Measurements from ENCODE around the gene GAS7.

Gene GAS7

DNA sequence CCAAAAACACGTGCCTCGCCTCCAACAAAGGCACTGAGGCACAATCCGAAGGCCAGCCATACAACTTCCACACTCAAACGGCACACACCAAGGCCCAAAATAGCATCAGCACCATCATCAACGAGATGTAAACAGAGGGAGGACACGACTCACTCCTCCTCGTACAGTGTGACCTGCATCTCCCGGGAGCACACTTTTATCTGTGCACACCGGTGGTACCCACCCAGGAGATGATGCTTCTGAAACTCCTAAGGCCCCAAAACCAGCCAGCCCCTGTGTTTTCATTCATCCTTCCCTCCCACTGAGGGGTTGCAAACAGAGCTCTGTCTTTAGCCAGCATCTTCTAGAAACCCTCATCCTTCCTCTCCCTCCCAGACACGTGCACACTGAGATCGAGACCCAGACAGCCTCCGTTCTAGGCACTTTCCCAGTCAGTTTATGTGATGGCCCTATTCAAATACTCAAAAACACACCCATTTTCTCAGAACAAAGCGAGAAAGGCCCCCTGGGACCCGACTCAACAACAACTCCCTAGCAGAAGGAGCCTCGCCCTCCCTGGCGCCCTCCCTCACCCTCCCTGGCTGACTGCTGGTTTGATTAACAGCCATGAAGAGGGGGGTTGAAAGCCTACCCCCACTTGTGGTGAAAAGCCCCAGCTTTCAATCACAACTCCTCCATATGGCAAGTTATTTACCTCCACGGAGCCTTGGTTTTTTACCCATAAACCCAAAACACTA lies 76.3 kb downstream of the GAS7 start:
- no peak overlapping the region for H3K4me3 ChIP-seq (ENCODE audit: low read depth, low read length)
- TF ChIP-seq, protein P1, sequence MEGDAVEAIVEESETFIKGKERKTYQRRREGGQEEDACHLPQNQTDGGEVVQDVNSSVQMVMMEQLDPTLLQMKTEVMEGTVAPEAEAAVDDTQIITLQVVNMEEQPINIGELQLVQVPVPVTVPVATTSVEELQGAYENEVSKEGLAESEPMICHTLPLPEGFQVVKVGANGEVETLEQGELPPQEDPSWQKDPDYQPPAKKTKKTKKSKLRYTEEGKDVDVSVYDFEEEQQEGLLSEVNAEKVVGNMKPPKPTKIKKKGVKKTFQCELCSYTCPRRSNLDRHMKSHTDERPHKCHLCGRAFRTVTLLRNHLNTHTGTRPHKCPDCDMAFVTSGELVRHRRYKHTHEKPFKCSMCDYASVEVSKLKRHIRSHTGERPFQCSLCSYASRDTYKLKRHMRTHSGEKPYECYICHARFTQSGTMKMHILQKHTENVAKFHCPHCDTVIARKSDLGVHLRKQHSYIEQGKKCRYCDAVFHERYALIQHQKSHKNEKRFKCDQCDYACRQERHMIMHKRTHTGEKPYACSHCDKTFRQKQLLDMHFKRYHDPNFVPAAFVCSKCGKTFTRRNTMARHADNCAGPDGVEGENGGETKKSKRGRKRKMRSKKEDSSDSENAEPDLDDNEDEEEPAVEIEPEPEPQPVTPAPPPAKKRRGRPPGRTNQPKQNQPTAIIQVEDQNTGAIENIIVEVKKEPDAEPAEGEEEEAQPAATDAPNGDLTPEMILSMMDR (IDR thresholded peaks at IDR 0.05; ENCODE audit: low read depth, low read length, missing control alignments) = no peak
- DNase-seq (ENCODE audit: low read depth) = no peak

DNA sequence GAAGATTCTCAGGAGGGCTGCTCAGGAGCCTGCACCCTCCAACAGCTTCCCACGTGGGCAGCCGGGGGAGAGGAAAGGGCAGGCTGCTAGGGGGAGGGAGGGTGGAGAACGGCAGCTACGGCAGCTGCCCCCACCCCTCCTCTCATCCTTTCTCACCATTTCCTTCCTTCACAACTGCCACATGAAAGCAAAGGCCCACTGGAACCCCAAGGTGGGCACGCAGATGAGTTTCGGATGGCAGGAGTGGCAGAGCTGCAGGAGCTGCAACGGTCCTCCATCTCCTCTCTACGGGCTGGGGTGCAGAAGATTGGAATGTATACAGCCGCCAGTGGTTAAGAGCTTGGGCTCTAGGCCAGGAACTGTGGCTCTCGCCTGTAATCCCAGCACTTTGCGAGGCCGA lies 77.7 kb downstream of the GAS7 start:
- no peak for DNase-seq (ENCODE audit: low read depth)
- TF ChIP-seq, protein P1 (IDR thresholded peaks at IDR 0.05; ENCODE audit: low read depth, low read length, missing control alignments) = no peak
- H3K4me3 ChIP-seq (ENCODE audit: low read depth, low read length) = no peak overlapping the region

DNA sequence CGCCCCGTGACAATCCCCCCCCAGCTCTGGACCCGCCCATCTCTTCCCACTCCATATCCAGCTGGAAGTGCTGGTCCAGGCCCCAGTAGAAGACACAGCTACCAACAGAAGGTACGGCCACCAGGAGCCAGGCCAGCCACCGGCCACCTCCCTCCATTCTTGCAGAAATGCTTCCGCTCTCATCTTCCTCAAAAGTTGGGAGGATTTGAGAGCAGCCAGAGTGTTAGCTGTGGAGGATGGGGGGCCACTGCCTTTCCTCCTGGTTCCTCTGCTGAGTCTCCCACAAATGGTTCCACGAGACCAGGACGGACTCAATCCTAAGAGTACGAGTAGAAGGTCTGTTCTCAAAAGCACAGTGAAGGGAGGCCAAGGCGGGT lies 78.3 kb downstream of the GAS7 start:
- TF ChIP-seq, protein P1 (IDR thresholded peaks at IDR 0.05; ENCODE audit: low read depth, low read length, missing control alignments) = no peak
- H3K4me3 ChIP-seq (ENCODE audit: low read depth, low read length) = no peak overlapping the region
- no peak for DNase-seq (ENCODE audit: low read depth)

DNA sequence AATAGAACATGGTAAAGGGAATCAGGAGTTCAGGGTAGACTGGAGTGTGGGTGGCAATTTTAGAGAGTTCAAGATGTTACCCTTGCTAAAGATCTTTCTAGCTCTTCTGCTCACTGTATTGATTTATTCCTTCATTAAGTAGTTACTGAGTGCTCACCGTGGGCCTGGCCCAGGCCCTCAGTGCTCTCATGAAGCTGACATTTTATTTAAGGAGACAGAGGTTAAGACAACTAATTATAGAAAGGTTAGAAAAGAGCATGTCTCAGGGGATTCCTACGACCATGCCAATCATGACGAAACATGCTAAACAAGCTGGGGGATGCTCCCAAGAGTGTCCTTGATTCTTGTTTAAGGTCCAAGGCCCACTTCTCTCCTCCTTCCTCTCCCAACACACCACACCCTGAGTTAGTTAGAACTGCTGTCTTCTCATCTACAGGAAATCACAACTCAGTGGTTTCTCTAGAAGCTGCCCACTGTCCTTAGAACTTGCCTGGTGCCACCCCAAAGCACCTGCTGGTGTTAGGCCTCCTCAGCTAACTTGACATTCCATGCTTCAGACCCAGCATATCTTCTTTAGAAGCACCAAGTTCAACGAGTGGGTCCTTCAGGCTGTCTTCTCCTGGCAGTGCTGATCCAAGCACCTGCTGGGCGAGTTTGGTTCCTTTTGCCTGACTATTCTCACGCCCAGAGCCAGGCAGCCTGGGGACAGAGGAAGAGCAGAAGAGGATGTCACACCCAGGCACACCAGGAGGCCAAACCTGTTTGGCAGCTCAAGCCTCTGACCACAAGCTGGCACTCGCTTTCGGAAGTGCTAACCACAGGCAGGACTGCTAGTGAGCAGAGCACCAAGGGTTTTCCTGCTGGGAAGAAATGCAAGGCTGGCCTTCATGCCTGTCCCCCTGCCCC lies 79.0 kb downstream of the GAS7 start:
- TF ChIP-seq, protein P1 (IDR thresholded peaks at IDR 0.05; ENCODE audit: low read depth, low read length, missing control alignments) = no peak
- H3K4me3 ChIP-seq (ENCODE audit: low read depth, low read length) = no peak overlapping the region
- no peak for DNase-seq (ENCODE audit: low read depth)

DNA sequence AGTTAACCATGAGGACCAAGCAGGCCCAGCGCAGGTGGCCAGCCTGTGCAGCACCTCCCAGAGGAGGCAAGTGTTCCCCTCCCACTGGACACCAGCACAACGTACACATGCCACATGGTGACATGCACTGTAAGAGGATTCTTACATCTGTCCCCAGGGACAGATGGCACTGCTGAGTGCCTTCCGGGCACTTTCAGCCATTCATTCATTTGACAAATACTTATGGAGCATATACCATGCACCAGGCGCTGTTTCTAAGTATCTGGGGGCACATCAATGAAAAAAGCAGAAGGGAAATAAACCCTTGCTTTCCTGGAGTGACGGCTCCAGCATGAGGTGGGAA lies 79.6 kb downstream of the GAS7 start:
- DNase-seq (ENCODE audit: low read depth) = no peak
- H3K4me3 ChIP-seq (ENCODE audit: low read depth, low read length) = no peak overlapping the region
- TF ChIP-seq, protein P1 (IDR thresholded peaks at IDR 0.05; ENCODE audit: low read depth, low read length, missing control alignments) = no peak

DNA sequence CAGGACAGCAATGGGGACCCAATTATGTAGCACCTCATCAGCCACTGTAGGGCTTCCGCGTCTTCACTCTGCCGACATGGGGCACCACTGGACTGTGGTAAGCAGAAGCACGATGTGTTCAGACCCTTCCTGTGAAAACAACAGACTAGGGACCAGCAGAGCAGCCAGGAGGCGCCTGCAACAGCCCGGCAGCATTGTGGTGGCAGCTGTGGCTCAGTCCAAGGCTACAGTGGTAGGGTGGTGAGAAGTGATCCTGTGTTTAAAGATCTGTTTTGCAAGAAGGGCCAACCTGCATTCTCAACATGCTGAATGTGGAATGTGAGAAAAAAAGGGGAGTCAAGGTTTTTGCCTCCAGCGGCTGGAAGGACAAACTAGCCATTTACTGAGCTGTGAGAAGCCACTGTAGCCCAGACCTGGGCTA lies 80.8 kb downstream of the GAS7 start:
- H3K4me3 ChIP-seq (ENCODE audit: low read depth, low read length) = no peak overlapping the region
- no peak for DNase-seq (ENCODE audit: low read depth)

More for the DNA sequence above, 80.8 kb downstream of the GAS7 start:
- TF ChIP-seq, protein P1 (IDR thresholded peaks at IDR 0.05; ENCODE audit: low read depth, low read length, missing control alignments) = no peak

Measured in GM12864 (cell line).